ENCODE measurements around the gene RAB40C. TPM values are rescaled to one million over a fixed set of nuclear protein-coding genes. Genes with fewer than 3 reads are reported as not detected.
A peak's percentile ranks its signal among the peaks of the same experiment; 100 is the strongest.

The RAB40C gene
- total RNA-seq, 2 experiments from 2014 or later, result 10.1 to 10.6 TPM

GRCh38 chr16:677316-678190 lies 87.7 kb downstream of the RAB40C start:
- Mint-ChIP-seq H3K4me3 (no peak overlapping the region), H3K36me3 (peaks cover 16% of the 10 kb centered on the region), H3K9me3 (no peaks in the 10 kb centered on the region), H3K4me1 (ENCODE audit: low read depth) (peaks cover 31% of the 10 kb centered on the region), H3K27me3 (no peaks in the 10 kb centered on the region), H3K27ac (no peak overlapping the region)
- intact Hi-C loops (cut with micrococcal nuclease), result no loop called here
- ChIA-PET CTCF (no interaction called here), POLR2A (no interaction called here)
- DNase-seq, result no peak

- H3K36me3 Mint-ChIP-seq, result peaks cover 15% of the 10 kb centered on the region
- no peak for DNase-seq
- intact Hi-C loops (cut with micrococcal nuclease), result no loop called here
- ChIA-PET CTCF (no interaction called here), POLR2A (no interaction called here)
- no peaks in the 10 kb centered on the region for H3K27me3 Mint-ChIP-seq
- no peak overlapping the region for H3K4me3 Mint-ChIP-seq
- H3K4me1 Mint-ChIP-seq (ENCODE audit: low read depth), result peaks cover 37% of the 10 kb centered on the region
- no peaks in the 10 kb centered on the region for H3K9me3 Mint-ChIP-seq
- no peak overlapping the region for H3K27ac Mint-ChIP-seq
Measured at GRCh38 chr16:678209-678857, 88.5 kb downstream of the RAB40C start.

Small RNAs within 50 kb of the gene (microRNA-seq; reads per million reads assigned to microRNA genes)
- 40.1 reads per million, percentile 54 among the genes with 10 or more reads in this experiment for gene MIR3176 (ENCODE audit: borderline microRNAs expressed, borderline number of aligned reads, borderline replicate concordance)

Other genes starting within 250 kb of the RAB40C start
- gene AXIN1, start 237.3 kb upstream of the RAB40C start, total RNA-seq, result 10 to 100 TPM; 18.6 to 20.5 TPM
- 10 to 100 TPM; 76.8 to 77.3 TPM for gene MRPL28, start 219.5 kb upstream of the RAB40C start, total RNA-seq
- 10 to 100 TPM; 30.6 to 31.5 TPM for gene PGAP6, start 208.1 kb upstream of the RAB40C start, total RNA-seq
- gene NME4, start 192.9 kb upstream of the RAB40C start, total RNA-seq, result 10 to 100 TPM; 62.1 to 62.5 TPM
- 1 to 10 TPM; 8.5 to 8.8 TPM for gene DECR2, start 188.2 kb upstream of the RAB40C start, total RNA-seq
- 10 to 100 TPM; 14.8 to 18.4 TPM for gene RAB11FIP3, start 164.4 kb upstream of the RAB40C start, total RNA-seq
- 10 to 100 TPM; 69.7 to 76.2 TPM for gene CAPN15, start 62.4 kb upstream of the RAB40C start, total RNA-seq
- not detected for gene PRR35, start 29.7 kb upstream of the RAB40C start, total RNA-seq
- gene NHLRC4, start 23.1 kb upstream of the RAB40C start, total RNA-seq, result under 1 TPM; 0.31 to 0.45 TPM
- gene PIGQ, start 20.1 kb upstream of the RAB40C start, total RNA-seq, result 10 to 100 TPM; 24.2 to 26.2 TPM
- under 1 TPM; 0.05 to 0.07 TPM for gene WFIKKN1, start 40.9 kb downstream of the RAB40C start, total RNA-seq
- 100 to 1,000 TPM; 113 to 117 TPM for gene METTL26, start 46.2 kb downstream of the RAB40C start, total RNA-seq
- gene MCRIP2, start 51.8 kb downstream of the RAB40C start, total RNA-seq, result 10 to 100 TPM; 41.1 to 44.1 TPM
- gene WDR90, start 59.3 kb downstream of the RAB40C start, total RNA-seq, result 10 to 100 TPM; 52.8 to 58.2 TPM
- 100 to 1,000 TPM; 112 to 128 TPM for gene RHOT2, start 78.1 kb downstream of the RAB40C start, total RNA-seq
- gene RHBDL1, start 85.6 kb downstream of the RAB40C start, total RNA-seq, result under 1 TPM; 0.57 to 0.82 TPM
- 10 to 100 TPM; 70.9 to 74.9 TPM for gene STUB1, start 90.3 kb downstream of the RAB40C start, total RNA-seq
- 10 to 100 TPM; 29.8 to 30.3 TPM for gene JMJD8, start 94.3 kb downstream of the RAB40C start, total RNA-seq
- 10 to 100 TPM; 17.7 to 18.5 TPM for gene WDR24, start 100.3 kb downstream of the RAB40C start, total RNA-seq
- gene FBXL16, start 115.7 kb downstream of the RAB40C start, total RNA-seq, result 10 to 100 TPM in 1 of 2 experiments, 1 to 10 TPM in 1; 7.7 to 14.1 TPM
- 10 to 100 TPM; 14.6 to 16.0 TPM for gene METRN, start 125.1 kb downstream of the RAB40C start, total RNA-seq
- 10 to 100 TPM; 31.2 to 34.9 TPM for gene ANTKMT, start 131.1 kb downstream of the RAB40C start, total RNA-seq
- gene CCDC78, start 136.4 kb downstream of the RAB40C start, total RNA-seq, result 1 to 10 TPM; 3.3 to 4.2 TPM
- gene HAGHL, start 137.0 kb downstream of the RAB40C start, total RNA-seq, result 10 to 100 TPM; 14.2 to 15.2 TPM
- 10 to 100 TPM; 31.8 to 32.2 TPM for gene CIAO3, start 150.9 kb downstream of the RAB40C start, total RNA-seq
- gene MSLN, start 170.7 kb downstream of the RAB40C start, total RNA-seq, result not detected
- 10 to 100 TPM; 13.7 to 15.5 TPM for gene RPUSD1, start 198.3 kb downstream of the RAB40C start, total RNA-seq
- 100 to 1,000 TPM; 101 to 102 TPM for gene CHTF18, start 198.6 kb downstream of the RAB40C start, total RNA-seq
- not detected for gene GNG13, start 210.7 kb downstream of the RAB40C start, total RNA-seq